AG08395 (cell line): ENCODE measurements around the gene EOMES.

Source experiments
- DNase-seq: peaks from one replicate; pipeline ENCODE4 v3.0.0; 2012; ENCODE audit warnings: mixed read lengths, low spot score

The EOMES gene

DNA sequence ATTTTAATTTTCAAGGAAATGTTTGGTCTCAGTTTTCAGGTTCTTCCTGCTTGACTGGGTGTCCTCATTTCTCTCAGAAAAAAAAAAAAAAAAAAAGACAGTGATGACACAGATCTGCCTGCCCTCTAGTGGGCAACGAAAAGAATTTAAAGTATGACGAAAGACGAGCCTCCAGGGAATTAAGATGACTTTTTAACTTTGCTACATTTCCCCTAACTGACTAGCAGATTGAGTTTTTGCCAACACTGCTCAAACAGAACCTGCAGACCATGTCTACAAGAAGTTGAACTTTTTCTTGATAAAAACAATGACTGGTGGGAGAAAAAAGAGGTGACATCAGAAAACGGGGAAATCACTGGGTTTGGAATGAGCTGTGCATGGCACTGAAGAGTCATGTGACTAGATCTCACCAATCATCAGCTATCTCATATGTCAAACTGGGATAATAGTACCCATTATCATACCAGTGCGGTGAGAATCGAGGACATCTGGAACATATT is 40.8 kb downstream of the EOMES start:
- DNase-seq, result peak; percentile 70

DNA sequence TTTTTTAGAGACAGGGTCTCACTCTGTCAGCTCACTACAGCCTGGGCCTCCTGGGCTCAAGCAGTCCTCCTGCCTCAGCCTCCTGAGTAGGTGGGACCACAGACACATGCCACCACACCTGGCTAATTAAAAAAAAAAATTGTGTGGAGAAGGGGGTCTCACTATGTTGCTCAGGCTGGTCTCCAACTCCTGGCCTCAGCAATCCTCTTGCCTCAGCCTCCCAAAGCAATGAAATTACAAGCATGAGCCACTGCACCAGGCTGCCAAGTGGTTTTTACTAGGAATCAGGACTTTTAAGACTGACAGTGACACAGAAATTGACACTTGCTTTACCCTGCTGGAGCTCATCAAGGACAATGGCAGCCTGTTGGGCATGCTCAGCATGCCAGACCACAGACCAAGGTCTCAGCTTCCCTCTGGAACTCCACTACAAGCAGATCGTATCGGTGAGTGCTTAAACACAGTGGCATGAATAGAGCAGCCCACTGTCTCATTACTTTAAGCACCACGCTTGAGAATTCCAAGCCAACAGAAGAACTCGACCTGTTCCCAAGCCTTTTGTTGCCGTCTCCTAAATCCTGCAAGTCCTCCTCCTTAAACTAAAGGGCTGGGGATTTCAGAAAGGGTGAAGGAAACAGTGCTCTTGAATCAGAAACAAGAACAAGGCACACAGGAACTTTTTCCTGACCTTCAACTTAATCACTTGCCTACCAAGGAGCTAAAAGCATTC is 41.4 kb downstream of the EOMES start:
- DNase-seq, result no peak

- DNase-seq, result no peak
Measured at GRCh38 chr3:27679691-27680090, 42.4 kb downstream of the EOMES start.

GRCh38 chr3:27678234-27678633 is 43.9 kb downstream of the EOMES start:
- DNase-seq, result no peak

GRCh38 chr3:27677565-27677964 is 44.6 kb downstream of the EOMES start:
- peak; percentile 88 for DNase-seq

DNA sequence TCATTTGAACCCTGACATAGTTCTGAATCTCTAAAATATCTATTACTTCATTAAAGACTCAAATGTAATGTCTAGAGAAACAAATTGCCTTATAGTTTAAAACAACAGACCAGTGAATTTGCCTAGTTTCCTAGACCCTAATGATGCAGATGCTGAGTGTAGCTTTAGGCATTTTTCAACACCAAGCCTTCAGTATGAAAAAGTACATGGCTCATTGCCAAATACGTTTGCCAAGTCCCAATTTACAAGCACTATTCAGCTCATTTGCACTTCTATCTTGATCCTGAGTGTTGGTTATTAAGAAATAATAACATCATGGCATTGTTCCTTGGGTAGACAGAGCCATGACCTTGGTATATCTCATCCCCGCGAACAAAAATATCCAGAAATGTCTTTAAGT is 46.8 kb downstream of the EOMES start:
- peak; percentile 24 for DNase-seq

GRCh38 chr3:27673701-27674100 is 48.4 kb downstream of the EOMES start:
- DNase-seq, result no peak

DNA sequence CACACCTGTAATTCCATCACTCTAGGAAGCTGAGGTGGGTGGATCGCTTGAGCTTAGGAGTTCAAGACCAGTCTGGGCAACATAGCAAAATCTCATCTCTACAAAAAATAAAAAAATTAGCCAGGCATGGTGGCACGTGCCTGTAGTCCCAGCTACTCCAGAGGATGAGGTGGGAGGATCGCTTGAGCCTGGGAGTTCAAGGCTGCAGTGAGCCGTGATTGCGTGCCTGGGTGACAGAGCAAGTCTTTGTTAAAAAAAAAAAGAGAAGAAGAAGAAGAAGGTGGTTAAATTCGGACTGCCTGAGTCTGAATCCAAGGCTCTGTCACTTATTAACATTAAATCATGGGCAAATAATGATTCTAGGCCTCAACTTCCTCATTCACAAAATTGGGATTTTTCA is 51.0 kb downstream of the EOMES start:
- DNase-seq, result no peak

DNA sequence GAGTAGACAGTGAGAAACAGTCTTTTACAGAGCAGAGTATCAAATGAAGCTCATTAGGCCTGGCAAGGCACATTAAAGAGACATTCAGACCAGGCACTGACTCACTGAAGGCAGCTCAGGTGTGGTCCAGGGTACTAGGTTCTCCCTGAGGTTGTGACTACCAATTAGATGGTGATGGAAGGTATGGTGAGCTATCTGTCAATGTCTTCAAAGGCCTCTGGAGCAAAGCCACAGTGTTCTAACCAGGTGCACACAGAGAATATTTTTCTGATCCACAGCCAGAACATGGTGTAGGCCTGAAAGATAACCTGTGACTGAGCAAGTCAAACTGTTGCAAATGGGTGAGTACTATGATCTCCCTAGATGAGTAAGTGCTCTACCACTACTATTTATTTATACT is 51.5 kb downstream of the EOMES start:
- no peak for DNase-seq

GRCh38 chr3:27669591-27669990 is 52.5 kb downstream of the EOMES start:
- DNase-seq, result no peak

- no peak for DNase-seq
Measured at GRCh38 chr3:27667751-27668150, 54.4 kb downstream of the EOMES start.

- peak; percentile 76 for DNase-seq
Measured at GRCh38 chr3:27666708-27667107, 55.4 kb downstream of the EOMES start.

DNA sequence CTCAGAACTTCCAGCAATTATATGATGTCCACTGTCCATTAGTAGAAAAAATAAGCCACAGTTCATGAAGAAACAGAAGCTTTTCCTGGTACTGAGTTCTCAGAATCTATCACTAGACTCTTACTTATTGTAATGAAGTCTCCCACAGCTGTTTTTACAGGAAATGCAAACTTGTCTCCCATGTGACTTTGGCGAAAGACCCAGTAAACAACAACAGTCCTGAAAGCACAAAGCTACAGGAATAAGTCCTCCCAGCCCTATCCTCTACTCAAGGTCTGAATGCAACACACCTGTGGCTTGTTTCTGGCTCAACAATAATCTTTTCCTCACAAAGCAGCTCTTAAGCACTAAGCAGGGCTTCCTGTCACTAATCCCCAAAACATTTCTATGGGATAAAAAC is 55.9 kb downstream of the EOMES start:
- no peak for DNase-seq
